H9 (cell line): Measurements from ENCODE around the gene TRPM8. TPM values are rescaled to one million over a fixed set of nuclear protein-coding genes. Genes with fewer than 3 reads are reported as not detected.

Experiments
- DNase-seq: peaks from one replicate; pipeline ENCODE4 v3.0.0-alpha.2; 2017
- H2AFZ ChIP-seq: one replicate; pipeline ENCODE4 v1.6.1; 2013; ENCODE audit warnings: mild to moderate bottlenecking, low read length, control low read depth, moderate library complexity
- H2AK5ac ChIP-seq: 2 replicates; pipeline ENCODE4 v1.6.1; 2013; ENCODE audit warnings: low read length, control low read depth, mixed read lengths; ENCODE audit not compliant: insufficient read length
- H2BK120ac ChIP-seq: one replicate; pipeline ENCODE4 v1.6.1; 2013; ENCODE audit warnings: low read depth, mild to moderate bottlenecking, low read length, control low read depth, inconsistent platforms; ENCODE audit not compliant: poor library complexity, severe bottlenecking
- H2BK12ac ChIP-seq: 2 replicates; pipeline ENCODE4 v1.6.1; 2013; ENCODE audit warnings: low read length, control low read depth, mixed read lengths, low read depth; ENCODE audit not compliant: insufficient read length
- H2BK15ac ChIP-seq: 2 replicates; pipeline ENCODE4 v1.6.1; 2013; ENCODE audit warnings: low read depth, low read length, control low read depth
- H2BK20ac ChIP-seq: one replicate; pipeline ENCODE4 v1.6.1; 2013; ENCODE audit warnings: low read depth, mild to moderate bottlenecking, low read length, control low read depth, inconsistent platforms; ENCODE audit not compliant: poor library complexity, severe bottlenecking
- H2BK5ac ChIP-seq: 2 replicates; pipeline ENCODE4 v1.6.1; 2013; ENCODE audit warnings: low read length, control low read depth, mixed read lengths; ENCODE audit not compliant: insufficient read length
- H3K14ac ChIP-seq: 2 replicates; pipeline ENCODE4 v1.6.1; 2013; ENCODE audit warnings: low read length, control low read depth; ENCODE audit not compliant: insufficient read depth
- H3K18ac ChIP-seq: 2 replicates; pipeline ENCODE4 v1.6.1; 2013; ENCODE audit warnings: low read depth, mild to moderate bottlenecking, mixed read lengths, low read length, control low read depth; ENCODE audit not compliant: insufficient read length
- H3K23ac ChIP-seq: 2 replicates; pipeline ENCODE4 v1.6.1; 2013; ENCODE audit warnings: low read length, control low read depth, mixed read lengths, low read depth; ENCODE audit not compliant: insufficient read length
- H3K23me2 ChIP-seq: 2 replicates; pipeline ENCODE4 v1.6.1; 2013; ENCODE audit warnings: low read depth, mild to moderate bottlenecking, mixed read lengths, low read length, control low read depth; ENCODE audit not compliant: insufficient read length, poor library complexity, severe bottlenecking
- H3K27ac ChIP-seq: 2 replicates; pipeline ENCODE4 v1.5.1; 2013; ENCODE audit warnings: low read length, control low read depth, mixed read lengths, low read depth; ENCODE audit not compliant: insufficient read length
- H3K27me3 ChIP-seq: 2 replicates; pipeline ENCODE4 v1.6.1; 2013; ENCODE audit warnings: low read length, control low read depth, inconsistent platforms; ENCODE audit not compliant: insufficient read depth
- H3K4ac ChIP-seq: 2 replicates; pipeline ENCODE4 v1.6.1; 2013; ENCODE audit warnings: low read depth, mild to moderate bottlenecking, control low read depth, inconsistent platforms, low read length, moderate library complexity
- H3K4me1 ChIP-seq: 2 replicates; pipeline ENCODE4 v1.6.1; 2013; ENCODE audit warnings: low read length, control low read depth, inconsistent platforms; ENCODE audit not compliant: insufficient read depth
- H3K4me2 ChIP-seq: 2 replicates; pipeline ENCODE4 v1.6.1; 2013; ENCODE audit warnings: low read length, control low read depth, mixed read lengths; ENCODE audit not compliant: insufficient read length, insufficient read depth
- H3K56ac ChIP-seq: 2 replicates; pipeline ENCODE4 v1.6.1; 2013; ENCODE audit warnings: low read depth, mild to moderate bottlenecking, mixed read lengths, low read length, control low read depth; ENCODE audit not compliant: insufficient read length
- H3K79me1 ChIP-seq: 2 replicates; pipeline ENCODE4 v1.6.1; 2013; ENCODE audit warnings: low read depth, mild to moderate bottlenecking, moderate library complexity, low read length, control low read depth, inconsistent platforms; ENCODE audit not compliant: insufficient read depth, poor library complexity, severe bottlenecking
- H3K79me2 ChIP-seq: 2 replicates; pipeline ENCODE4 v1.6.1; 2013; ENCODE audit warnings: low read length, control low read depth, inconsistent platforms; ENCODE audit not compliant: insufficient read depth
- H3K9ac ChIP-seq: 2 replicates; pipeline ENCODE4 v1.6.1; 2013; ENCODE audit warnings: low read length, control low read depth, mixed read lengths; ENCODE audit not compliant: insufficient read length; ENCODE audit errors: extremely low read depth
- H3K9me3 ChIP-seq: one replicate; pipeline ENCODE4 v1.6.1; 2013; ENCODE audit warnings: low read depth, low read length, inconsistent platforms; ENCODE audit not compliant: control insufficient read depth
- H3T11ph ChIP-seq: one replicate; pipeline ENCODE4 v1.6.1; 2013; ENCODE audit warnings: mild to moderate bottlenecking, low read length, control low read depth, inconsistent platforms
- H4K20me1 ChIP-seq: one replicate; pipeline ENCODE4 v1.6.1; 2013; ENCODE audit not compliant: control insufficient read depth, insufficient read length, insufficient read depth
- H4K5ac ChIP-seq: 2 replicates; pipeline ENCODE4 v1.6.1; 2013; ENCODE audit warnings: low read depth, mild to moderate bottlenecking, mixed read lengths, low read length, control low read depth; ENCODE audit not compliant: insufficient read length
- H4K8ac ChIP-seq: replicated peaks from 2 replicates; pipeline ENCODE4 v1.6.1; 2013; ENCODE audit warnings: low read length, control low read depth, mixed read lengths, low read depth; ENCODE audit not compliant: insufficient read length
- H4K91ac ChIP-seq: 2 replicates; pipeline ENCODE4 v1.6.1; 2013; ENCODE audit warnings: low read depth, mild to moderate bottlenecking, moderate library complexity, mixed read lengths, low read length, control low read depth; ENCODE audit not compliant: insufficient read length
- H3K27ac Mint-ChIP-seq, 3 experiments: 2 replicates in 2 of 3; 3 replicates in 1 of 3; pipeline ENCODE4 v1.8.0; 2020 to 2021; ENCODE audit warnings: mixed read lengths in 3 of 3, mild to moderate bottlenecking in 1 of 3, moderate library complexity in 1 of 3
- H3K27me3 Mint-ChIP-seq: 2 replicates; pipeline ENCODE4 v1.8.0; 2021; ENCODE audit warnings: low read depth, mild to moderate bottlenecking, moderate library complexity, mixed read lengths
- H3K36me3 Mint-ChIP-seq, 3 experiments: 2 replicates in 2 of 3; 3 replicates in 1 of 3; pipeline ENCODE4 v1.8.0; 2020 to 2021; ENCODE audit warnings: low read depth in 3 of 3, mixed read lengths in 3 of 3; ENCODE audit not compliant: insufficient read depth in 1 of 3
- H3K4me1 Mint-ChIP-seq, 2 experiments: 2 replicates each; pipeline ENCODE4 v1.8.0; 2020; ENCODE audit warnings: mixed read lengths in 2 of 2
- H3K4me3 Mint-ChIP-seq, 2 experiments: 2 replicates in 1 of 2; 3 replicates in 1 of 2; pipeline ENCODE4 v1.8.0; 2020 to 2021; ENCODE audit warnings: mild to moderate bottlenecking in 2 of 2, mixed read lengths in 2 of 2, moderate library complexity in 1 of 2
- H3K9me3 Mint-ChIP-seq, 2 experiments: 2 replicates in 1 of 2; 3 replicates in 1 of 2; pipeline ENCODE4 v1.8.0; 2020; ENCODE audit warnings: mild to moderate bottlenecking in 2 of 2, mixed read lengths in 2 of 2, moderate library complexity in 1 of 2
- WGBS: extraction: QIAGEN DNeasy Blood & Tissue Kit; methylation state at CpG from one replicate; pipeline ENCODE4 v1.1.7; 2013; ENCODE audit warnings: missing lambda C conversion rate, low lambda C conversion rate, mixed read lengths; ENCODE audit not compliant: insufficient read length; ENCODE audit errors: extremely low coverage; 5-methylcytosine and 5-hydroxymethylcytosine counted together
- total RNA-seq: library from RNA; stranded (reverse); gene quantifications from 2 replicates; pipeline ENCODE4 v1.2.1, GENCODE V29; 2021
- TF ChIP-seq, protein P1 (sequence below): fragments of 200-600 bp; sonication (generic); conservative IDR thresholded peaks from 3 replicates; pipeline ENCODE4 v1.8.0; 2021; ENCODE audit warnings: antibody characterized with exemption, mild to moderate bottlenecking

Gene TRPM8
- total RNA-seq, 1 experiment from 2014 or later = 0.28 TPM

DNA sequence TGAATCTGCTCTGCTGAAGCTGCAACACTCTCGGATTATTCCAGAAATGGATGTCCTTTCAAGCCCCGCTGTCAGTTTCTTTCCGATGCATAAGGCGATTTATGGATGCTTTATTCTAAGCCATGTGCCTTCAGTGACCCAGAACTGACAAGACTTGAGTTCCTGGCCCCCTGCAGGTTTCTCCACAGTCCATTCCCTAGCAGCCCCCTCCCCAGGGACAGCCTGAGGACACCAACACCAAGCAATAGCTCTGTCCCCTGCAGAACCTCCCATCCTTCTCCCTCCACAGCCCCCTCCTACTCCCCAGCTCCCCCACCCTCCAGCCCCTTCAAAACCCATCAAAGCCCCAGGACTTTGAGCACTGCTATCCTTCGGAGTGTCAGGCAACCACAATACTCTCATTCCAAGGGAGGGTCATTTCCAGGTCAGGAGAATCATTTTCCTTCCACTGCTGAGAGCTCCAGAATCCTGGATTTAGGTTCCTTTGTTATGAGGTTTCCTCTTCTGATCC, 108.8 kb downstream of the TRPM8 start:
- H3K14ac ChIP-seq = no peak overlapping the region
- no peak overlapping the region for H2BK15ac ChIP-seq
- no peaks in the 10 kb centered on the region for H3K79me2 ChIP-seq
- no peak overlapping the region for H4K8ac ChIP-seq
- no peaks in the 10 kb centered on the region for H3K9me3 ChIP-seq
- H3T11ph ChIP-seq = no peak overlapping the region
- H3K79me1 ChIP-seq = no peaks in the 10 kb centered on the region
- H2BK12ac ChIP-seq = no peak overlapping the region
- H4K5ac ChIP-seq = no peak overlapping the region
- no peak overlapping the region for H2BK120ac ChIP-seq
- H3K4me1 ChIP-seq = no peaks in the 10 kb centered on the region
- H3K4me2 ChIP-seq = no peak overlapping the region
- H3K27ac ChIP-seq = no peak overlapping the region
- no peak for DNase-seq
- H2AK5ac ChIP-seq = no peak overlapping the region
- peaks cover 20% of the 10 kb centered on the region for H3K27me3 Mint-ChIP-seq
- no peak overlapping the region for H3K23ac ChIP-seq
- H4K91ac ChIP-seq = no peak overlapping the region
- no peak overlapping the region for H3K4ac ChIP-seq
- peaks cover 17 to 18% of the 10 kb centered on the region in 2 experiments for H3K9me3 Mint-ChIP-seq
- H3K27me3 ChIP-seq = no peaks in the 10 kb centered on the region
- H3K36me3 Mint-ChIP-seq = peaks cover 1 to 9% (median 3%) of the 10 kb centered on the region in 3 experiments; a peak in 4 of 7 replicates
- H3K4me3 Mint-ChIP-seq = no peak overlapping the region
- H2AFZ ChIP-seq = no peak overlapping the region
- H4K20me1 ChIP-seq = no peaks in the 10 kb centered on the region
- TF ChIP-seq, protein P1, sequence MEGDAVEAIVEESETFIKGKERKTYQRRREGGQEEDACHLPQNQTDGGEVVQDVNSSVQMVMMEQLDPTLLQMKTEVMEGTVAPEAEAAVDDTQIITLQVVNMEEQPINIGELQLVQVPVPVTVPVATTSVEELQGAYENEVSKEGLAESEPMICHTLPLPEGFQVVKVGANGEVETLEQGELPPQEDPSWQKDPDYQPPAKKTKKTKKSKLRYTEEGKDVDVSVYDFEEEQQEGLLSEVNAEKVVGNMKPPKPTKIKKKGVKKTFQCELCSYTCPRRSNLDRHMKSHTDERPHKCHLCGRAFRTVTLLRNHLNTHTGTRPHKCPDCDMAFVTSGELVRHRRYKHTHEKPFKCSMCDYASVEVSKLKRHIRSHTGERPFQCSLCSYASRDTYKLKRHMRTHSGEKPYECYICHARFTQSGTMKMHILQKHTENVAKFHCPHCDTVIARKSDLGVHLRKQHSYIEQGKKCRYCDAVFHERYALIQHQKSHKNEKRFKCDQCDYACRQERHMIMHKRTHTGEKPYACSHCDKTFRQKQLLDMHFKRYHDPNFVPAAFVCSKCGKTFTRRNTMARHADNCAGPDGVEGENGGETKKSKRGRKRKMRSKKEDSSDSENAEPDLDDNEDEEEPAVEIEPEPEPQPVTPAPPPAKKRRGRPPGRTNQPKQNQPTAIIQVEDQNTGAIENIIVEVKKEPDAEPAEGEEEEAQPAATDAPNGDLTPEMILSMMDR = no peak
- WGBS = no CpG with 5 or more reads among the region's 5 CpGs
- no peak overlapping the region for H2BK5ac ChIP-seq
- no peak overlapping the region for H3K18ac ChIP-seq
- no peaks in the 10 kb centered on the region for H3K4me1 Mint-ChIP-seq
- H3K9ac ChIP-seq = no peak overlapping the region
- H3K56ac ChIP-seq = no peak overlapping the region
- H3K23me2 ChIP-seq = no peaks in the 10 kb centered on the region
- H2BK20ac ChIP-seq = no peak overlapping the region
- no peak overlapping the region for H3K27ac Mint-ChIP-seq
